ENCODE data around the gene NOTUM.

The NOTUM gene

GRCh38 chr17:81976332-81977210 is 15.6 kb upstream of the NOTUM start:
- DNase-seq: peak in 2 of 3 donors; percentile 25 to 30

GRCh38 chr17:81973432-81973831 is 12.4 kb upstream of the NOTUM start:
- DNase-seq: no peak

GRCh38 chr17:81968850-81969812 is 8.1 kb upstream of the NOTUM start:
- no peak for DNase-seq

GRCh38 chr17:81968396-81968745 is 7.4 kb upstream of the NOTUM start:
- no peak for DNase-seq

- DNase-seq: peak; percentile 81 to 91 (median 88)
Observed at GRCh38 chr17:81967533-81968395, 6.8 kb upstream of the NOTUM start.

- no peak for DNase-seq
Observed at GRCh38 chr17:81967244-81967532, 6.2 kb upstream of the NOTUM start.

GRCh38 chr17:81966343-81967243 is 5.6 kb upstream of the NOTUM start:
- DNase-seq: peak in 2 of 3 donors; percentile 36 to 60

- no peak for DNase-seq
Observed at GRCh38 chr17:81964081-81964849, 3.3 kb upstream of the NOTUM start.

- DNase-seq: no peak
Observed at GRCh38 chr17:81962499-81963441, 1.8 kb upstream of the NOTUM start.

GRCh38 chr17:81961521-81962498 is 823 bp upstream of the NOTUM start:
- no peak for DNase-seq

GRCh38 chr17:81960130-81960958 is 643 bp downstream of the NOTUM start:
- DNase-seq: peak in 1 of 3 donors; percentile 30

GRCh38 chr17:81959362-81960129 is 1.4 kb downstream of the NOTUM start:
- DNase-seq: peak; percentile 82 to 95 (median 89)

GRCh38 chr17:81958633-81959342 is 2.2 kb downstream of the NOTUM start:
- DNase-seq: no peak

GRCh38 chr17:81957691-81958432 is 3.1 kb downstream of the NOTUM start:
- DNase-seq: no peak

Measured in suppressor macrophage treated with lipopolysaccharide for 1 hour (primary cell).